OCI-LY7 (cell line): ENCODE measurements around the gene RPRD1A. TPM values are rescaled to one million over a fixed set of nuclear protein-coding genes. Genes with fewer than 3 reads are reported as not detected.

ENCODE experiments used
- BruUV-seq: library from RNA; stranded (reverse); fragments of 400-500 nt; replicated peaks from 2 replicates; lab custom pipeline; 2021; lab: Mats Ljungman, UMichigan
- CTCF ChIA-PET: fragments of 300-600 bp; sonication (Branson Sonifier 250); formaldehyde crosslinking; loops from one replicate; lab custom pipeline; 2022; ENCODE audit warnings: antibody characterized with exemption; ENCODE audit not compliant: unreplicated experiment; lab: Charles Lee
- POLR2A ChIA-PET: fragments of 300-600 bp; sonication (Branson Sonifier 250); formaldehyde crosslinking; loops from one replicate; lab custom pipeline; 2022; ENCODE audit warnings: antibody characterized with exemption; lab: Charles Lee
- DNase-seq: peaks from one replicate; pipeline ENCODE4 v3.0.0-alpha.2; 2015; ENCODE audit warnings: low spot score
- H2AFZ ChIP-seq: fragments of 200-600 bp; sonication (generic), shearing (Covaris generic); 2 replicates; pipeline ENCODE4 v1.6.1; 2014; ENCODE audit warnings: mild to moderate bottlenecking, antibody characterized with exemption, low read length, moderate library complexity
- H3K27ac ChIP-seq: fragments of 200-600 bp; sonication (generic); 2 replicates; pipeline ENCODE4 v1.5.1; 2014; ENCODE audit warnings: mixed run types, low read depth, mild to moderate bottlenecking, moderate library complexity, low read length, inconsistent platforms; ENCODE audit not compliant: poor library complexity, severe bottlenecking
- H3K36me3 ChIP-seq: fragments of 200-600 bp; sonication (generic); 2 replicates; pipeline ENCODE4 v1.6.1; 2014; ENCODE audit warnings: mild to moderate bottlenecking, antibody characterized with exemption, low read length, moderate library complexity, mixed read lengths; ENCODE audit not compliant: insufficient read depth
- H3K4me1 ChIP-seq: fragments of 200-600 bp; sonication (generic); 2 replicates; pipeline ENCODE4 v1.5.1; 2014; ENCODE audit warnings: mild to moderate bottlenecking, low read length; ENCODE audit not compliant: insufficient read depth, poor library complexity, severe bottlenecking
- H3K4me2 ChIP-seq: fragments of 200-600 bp; sonication (generic); 2 replicates; pipeline ENCODE4 v1.6.1; 2014; ENCODE audit warnings: mild to moderate bottlenecking, low read length
- H3K4me3 ChIP-seq: fragments of 200-600 bp; sonication (generic); 2 replicates; pipeline ENCODE4 v1.5.1; 2014; ENCODE audit warnings: mild to moderate bottlenecking, low read depth, low read length; ENCODE audit not compliant: poor library complexity, severe bottlenecking
- H3K79me2 ChIP-seq: fragments of 200-600 bp; sonication (generic); 2 replicates; pipeline ENCODE4 v1.6.1; 2016; ENCODE audit warnings: low read depth, mild to moderate bottlenecking, low read length, moderate library complexity, mixed read lengths; ENCODE audit not compliant: insufficient read depth
- H3K9me2 ChIP-seq: fragments of 200-600 bp; sonication (generic); 2 replicates; pipeline ENCODE4 v1.6.1; 2016; ENCODE audit warnings: mild to moderate bottlenecking, low read length, mixed read lengths; ENCODE audit not compliant: insufficient read depth
- H3K9me3 ChIP-seq: fragments of 200-600 bp; sonication (generic); 2 replicates; pipeline ENCODE4 v1.6.1; 2014; ENCODE audit warnings: mild to moderate bottlenecking, mixed run types, low read length, mixed read lengths
- H4K20me1 ChIP-seq: fragments of 200-600 bp; sonication (generic); 2 replicates; pipeline ENCODE4 v1.6.1; 2014; ENCODE audit warnings: mild to moderate bottlenecking, antibody characterized with exemption, low read length, moderate library complexity, mixed read lengths; ENCODE audit not compliant: insufficient read depth
- EZH2phosphoT487 ChIP-seq: fragments of 200-600 bp; sonication (generic); IDR thresholded peaks from 2 replicates; pipeline ENCODE4 v1.6.1; 2018; ENCODE audit warnings: low read depth, borderline replicate concordance, mild to moderate bottlenecking, mixed run types, antibody characterized with exemption, low read length, moderate library complexity, mixed read lengths
- intact Hi-C: fragments of 100-400 bp; cut with micrococcal nuclease; formaldehyde crosslinking; loops from one replicate; pipeline ENCODE4 v1.10.0; 2022; ENCODE audit not compliant: unreplicated experiment
- total RNA-seq, 2 experiments: library from RNA; depleted of rRNA in 1 of 2; stranded (reverse); fragments of >200 nt in 1 of 2; shearing (Covaris generic) in 1 of 2; gene quantifications; 2 replicates each; pipeline ENCODE4 v1.2.3, GENCODE V29; 2014 to 2022
- TF ChIP-seq, protein P1 (sequence below): fragments of 200-600 bp; sonication (generic); conservative IDR thresholded peaks from 2 replicates; pipeline ENCODE4 v1.5.1; 2014; ENCODE audit warnings: mild to moderate bottlenecking, antibody characterized with exemption, low read length, moderate library complexity, mixed read lengths

The RPRD1A gene
- total RNA-seq, 2 experiments from 2014 or later, result 37.9 to 45.4 TPM

- Histone ChIP-seq H3K79me2 (no peaks in the 10 kb centered on the region), H3K9me3 (no peaks in the 10 kb centered on the region), H3K27ac (no peak overlapping the region), H3K9me2 (no peaks in the 10 kb centered on the region), H3K4me1 (no peaks in the 10 kb centered on the region), H3K36me3 (no peaks in the 10 kb centered on the region), H3K4me3 (no peak overlapping the region), H3K4me2 (no peak overlapping the region), H4K20me1 (no peaks in the 10 kb centered on the region), H2AFZ (no peak overlapping the region)
- no peak for DNase-seq
- POLR2A ChIA-PET, result no interaction called here
- intact Hi-C loops, result no loop called here
- CTCF ChIA-PET, result no interaction called here
- BruUV-seq, result no TSS peak
- TF ChIP-seq EZH2phosphoT487, result no peak
- TF ChIP-seq, protein P1, sequence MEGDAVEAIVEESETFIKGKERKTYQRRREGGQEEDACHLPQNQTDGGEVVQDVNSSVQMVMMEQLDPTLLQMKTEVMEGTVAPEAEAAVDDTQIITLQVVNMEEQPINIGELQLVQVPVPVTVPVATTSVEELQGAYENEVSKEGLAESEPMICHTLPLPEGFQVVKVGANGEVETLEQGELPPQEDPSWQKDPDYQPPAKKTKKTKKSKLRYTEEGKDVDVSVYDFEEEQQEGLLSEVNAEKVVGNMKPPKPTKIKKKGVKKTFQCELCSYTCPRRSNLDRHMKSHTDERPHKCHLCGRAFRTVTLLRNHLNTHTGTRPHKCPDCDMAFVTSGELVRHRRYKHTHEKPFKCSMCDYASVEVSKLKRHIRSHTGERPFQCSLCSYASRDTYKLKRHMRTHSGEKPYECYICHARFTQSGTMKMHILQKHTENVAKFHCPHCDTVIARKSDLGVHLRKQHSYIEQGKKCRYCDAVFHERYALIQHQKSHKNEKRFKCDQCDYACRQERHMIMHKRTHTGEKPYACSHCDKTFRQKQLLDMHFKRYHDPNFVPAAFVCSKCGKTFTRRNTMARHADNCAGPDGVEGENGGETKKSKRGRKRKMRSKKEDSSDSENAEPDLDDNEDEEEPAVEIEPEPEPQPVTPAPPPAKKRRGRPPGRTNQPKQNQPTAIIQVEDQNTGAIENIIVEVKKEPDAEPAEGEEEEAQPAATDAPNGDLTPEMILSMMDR, result no peak
Measured at GRCh38 chr18:36088256-36088655, 20.9 kb upstream of the RPRD1A start.

- no peak overlapping the region for H3K27ac ChIP-seq
- H3K4me1 ChIP-seq, result no peaks in the 10 kb centered on the region
- TF ChIP-seq, protein P1, result no peak
- TF ChIP-seq EZH2phosphoT487, result no peak
- ChIA-PET POLR2A (no interaction called here), CTCF (no interaction called here)
- no peaks in the 10 kb centered on the region for H3K79me2 ChIP-seq
- H3K9me2 ChIP-seq, result no peaks in the 10 kb centered on the region
- no peaks in the 10 kb centered on the region for H3K36me3 ChIP-seq
- H2AFZ ChIP-seq, result no peak overlapping the region
- DNase-seq, result no peak
- intact Hi-C loops, result no loop called here
- no peaks in the 10 kb centered on the region for H4K20me1 ChIP-seq
- no peak overlapping the region for H3K4me2 ChIP-seq
- no peak overlapping the region for H3K4me3 ChIP-seq
- no TSS peak for BruUV-seq
- no peaks in the 10 kb centered on the region for H3K9me3 ChIP-seq
Measured at GRCh38 chr18:36086186-36086585, 18.8 kb upstream of the RPRD1A start.

- Histone ChIP-seq H3K4me1 (no peaks in the 10 kb centered on the region), H3K27ac (no peak overlapping the region), H2AFZ (no peak overlapping the region), H4K20me1 (no peaks in the 10 kb centered on the region), H3K36me3 (no peaks in the 10 kb centered on the region), H3K79me2 (no peaks in the 10 kb centered on the region), H3K9me2 (no peaks in the 10 kb centered on the region), H3K4me2 (no peak overlapping the region), H3K9me3 (no peaks in the 10 kb centered on the region), H3K4me3 (no peak overlapping the region)
- intact Hi-C loops, result no loop called here
- BruUV-seq, result no TSS peak
- POLR2A ChIA-PET, result no interaction called here
- TF ChIP-seq, protein P1, result no peak
- no peak for TF ChIP-seq EZH2phosphoT487
- CTCF ChIA-PET, result no interaction called here
- no peak for DNase-seq
Measured at GRCh38 chr18:36085195-36085594, 17.8 kb upstream of the RPRD1A start.
